ENCODE results near the gene ZDHHC14. TPM values are rescaled to one million over a fixed set of nuclear protein-coding genes. Genes with fewer than 3 reads are reported as not detected.
A peak's percentile ranks its signal among the peaks of the same experiment; 100 is the strongest.

Gene ZDHHC14
- total RNA-seq, 1 experiment from 2014 or later = 17.3 TPM

DNA sequence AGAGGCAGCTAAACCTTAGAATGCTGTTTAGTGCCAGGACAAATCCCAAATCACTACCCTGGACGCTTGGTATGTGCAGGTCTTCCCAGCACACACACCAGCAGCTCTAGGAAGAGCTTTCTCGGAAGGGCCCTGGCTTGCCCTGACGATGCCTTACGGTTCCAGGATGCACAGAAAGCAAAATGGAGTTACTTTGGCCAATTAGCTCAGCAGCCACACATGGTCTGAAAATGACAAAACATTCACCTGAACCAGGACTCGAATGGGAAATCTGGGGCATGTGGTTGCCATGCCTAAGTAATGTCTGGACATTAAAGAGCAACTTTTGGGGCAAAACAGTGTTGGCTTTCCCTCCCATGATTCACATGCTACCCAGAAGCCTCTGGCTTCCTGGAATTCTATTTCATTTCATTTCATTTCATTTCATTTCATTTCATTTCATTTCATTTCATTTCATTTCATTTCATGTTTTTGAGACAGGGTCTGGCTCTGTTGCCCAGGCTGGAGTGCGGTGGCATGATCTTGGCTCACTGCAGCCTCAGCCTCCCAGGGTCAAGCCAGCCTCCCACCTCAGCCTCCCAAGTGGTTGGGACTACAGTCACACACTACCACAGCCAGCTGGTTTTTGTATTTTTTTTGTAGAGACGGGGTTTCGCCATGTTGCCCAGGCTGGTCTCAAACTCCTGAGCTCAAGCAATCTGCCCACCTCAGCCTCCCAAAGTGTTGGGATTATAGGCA is 153.3 kb downstream of the ZDHHC14 start:
- intact Hi-C loops (cut with micrococcal nuclease; ENCODE audit: unreplicated experiment) = loop anchor here (10.0 kb wide), 1 partner anchor 130 kb away; no protein-coding TSS in a partner anchor
- CTCF ChIA-PET = interaction anchor here (0.7 to 1.7 kb wide), 2 partner anchors 45 to 110 kb away, joined by 3 read pairs; no protein-coding TSS in a partner anchor
- TF ChIP-seq, protein P1, sequence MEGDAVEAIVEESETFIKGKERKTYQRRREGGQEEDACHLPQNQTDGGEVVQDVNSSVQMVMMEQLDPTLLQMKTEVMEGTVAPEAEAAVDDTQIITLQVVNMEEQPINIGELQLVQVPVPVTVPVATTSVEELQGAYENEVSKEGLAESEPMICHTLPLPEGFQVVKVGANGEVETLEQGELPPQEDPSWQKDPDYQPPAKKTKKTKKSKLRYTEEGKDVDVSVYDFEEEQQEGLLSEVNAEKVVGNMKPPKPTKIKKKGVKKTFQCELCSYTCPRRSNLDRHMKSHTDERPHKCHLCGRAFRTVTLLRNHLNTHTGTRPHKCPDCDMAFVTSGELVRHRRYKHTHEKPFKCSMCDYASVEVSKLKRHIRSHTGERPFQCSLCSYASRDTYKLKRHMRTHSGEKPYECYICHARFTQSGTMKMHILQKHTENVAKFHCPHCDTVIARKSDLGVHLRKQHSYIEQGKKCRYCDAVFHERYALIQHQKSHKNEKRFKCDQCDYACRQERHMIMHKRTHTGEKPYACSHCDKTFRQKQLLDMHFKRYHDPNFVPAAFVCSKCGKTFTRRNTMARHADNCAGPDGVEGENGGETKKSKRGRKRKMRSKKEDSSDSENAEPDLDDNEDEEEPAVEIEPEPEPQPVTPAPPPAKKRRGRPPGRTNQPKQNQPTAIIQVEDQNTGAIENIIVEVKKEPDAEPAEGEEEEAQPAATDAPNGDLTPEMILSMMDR (IDR thresholded peaks at IDR 0.05; ENCODE audit: unreplicated experiment) = no peak

DNA sequence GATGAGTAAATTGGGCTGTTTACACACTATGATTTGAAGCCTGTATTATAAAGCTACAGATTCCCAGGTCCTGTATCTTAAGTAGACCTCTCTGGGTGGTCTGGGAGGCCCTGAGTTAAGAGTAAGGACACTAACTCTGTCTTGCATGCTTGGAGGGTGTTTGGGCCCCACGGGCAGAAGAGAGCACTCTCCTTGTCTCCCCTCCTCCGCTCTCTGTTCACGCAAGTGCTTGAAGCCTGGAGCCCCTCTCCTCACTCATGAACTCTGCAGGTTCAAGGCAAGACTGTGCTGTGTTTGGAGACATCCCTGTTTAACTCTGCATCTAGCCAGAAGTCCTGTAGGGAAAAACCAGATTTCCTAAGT is 154.0 kb downstream of the ZDHHC14 start:
- intact Hi-C loops (cut with micrococcal nuclease; ENCODE audit: unreplicated experiment) = loop anchor here (5.0 to 10.0 kb wide), 5 partner anchors 42 to 213 kb away; partner anchors contain the start of genes TMEM242 and ZDHHC14
- no peaks in the 10 kb centered on the region for H3K27me3 Mint-ChIP-seq (ENCODE audit: unreplicated experiment)
- no peaks in the 10 kb centered on the region for H3K9me3 Mint-ChIP-seq (ENCODE audit: low read depth, unreplicated experiment)
- H3K4me3 Mint-ChIP-seq (ENCODE audit: low read depth, unreplicated experiment) = peak overlapping the region; percentile 56
- DNase-seq = peak; percentile 6
- peak overlapping the region; percentile 100 for H3K27ac Mint-ChIP-seq (ENCODE audit: unreplicated experiment)
- TF ChIP-seq, protein P1 (IDR thresholded peaks at IDR 0.05; ENCODE audit: unreplicated experiment) = no peak
- no TSS peak for BruUV-seq (replicated peaks)
- peaks cover 66% of the 10 kb centered on the region for H3K4me1 Mint-ChIP-seq (ENCODE audit: low read depth, unreplicated experiment)
- CTCF ChIA-PET = interaction anchor here (0.7 kb wide), 1 partner anchor 45 kb away, joined by 3 read pairs; no protein-coding TSS in a partner anchor
- peaks cover 16% of the 10 kb centered on the region for H3K36me3 Mint-ChIP-seq (ENCODE audit: insufficient read depth, unreplicated experiment)

More for the DNA sequence above, 153.3 kb downstream of the ZDHHC14 start:
- Mint-ChIP-seq H3K4me1 (ENCODE audit: low read depth, unreplicated experiment) (peaks cover 59% of the 10 kb centered on the region), H3K4me3 (ENCODE audit: low read depth, unreplicated experiment) (no peak overlapping the region), H3K36me3 (ENCODE audit: insufficient read depth, unreplicated experiment) (peaks cover 16% of the 10 kb centered on the region), H3K27ac (ENCODE audit: unreplicated experiment) (peak overlapping the region; percentile 100), H3K27me3 (ENCODE audit: unreplicated experiment) (no peaks in the 10 kb centered on the region), H3K9me3 (ENCODE audit: low read depth, unreplicated experiment) (no peaks in the 10 kb centered on the region)
- BruUV-seq (replicated peaks) = no TSS peak
- DNase-seq = no peak

DNA sequence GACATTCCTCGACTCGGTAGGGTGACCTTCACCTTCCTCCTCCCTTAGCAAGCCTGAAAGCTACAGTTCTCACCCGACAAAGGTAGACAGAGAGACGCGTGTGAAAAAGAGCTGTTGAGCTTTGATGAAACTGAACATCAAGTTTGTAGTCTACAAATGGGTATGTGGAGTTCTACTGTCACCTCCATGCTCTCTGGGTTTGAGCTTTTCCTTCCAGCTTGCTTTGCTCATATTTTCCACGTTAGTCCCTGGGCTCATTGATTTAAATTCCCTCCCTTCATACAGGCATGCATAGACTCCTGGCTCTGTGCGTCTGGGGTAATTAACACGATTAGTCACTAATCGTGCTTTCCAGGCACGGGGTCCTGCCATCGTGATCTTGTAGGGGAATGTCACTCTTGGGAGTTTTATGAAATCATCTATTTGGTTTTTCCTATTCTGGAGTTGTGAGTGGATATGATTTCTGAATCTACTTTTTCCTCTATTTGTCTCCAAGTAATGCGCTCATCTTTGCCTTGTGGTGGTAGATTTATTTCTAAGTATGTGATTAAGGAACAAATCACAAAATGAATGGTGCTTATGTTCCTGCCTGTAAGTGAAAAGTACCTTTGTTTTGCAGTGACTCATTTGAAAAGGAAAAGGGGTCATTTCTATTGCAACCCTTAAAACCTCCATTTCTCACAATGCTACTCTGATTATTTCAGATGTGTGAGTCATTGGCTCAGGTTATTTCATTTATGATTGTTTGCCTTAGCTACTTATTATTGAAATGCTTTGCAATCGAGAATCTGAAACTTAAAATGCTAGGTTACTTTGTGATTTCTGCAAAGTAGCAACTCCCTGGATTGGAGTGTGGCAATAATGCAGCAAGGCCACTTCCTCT is 154.6 kb downstream of the ZDHHC14 start:
- TF ChIP-seq, protein P1 (IDR thresholded peaks at IDR 0.05; ENCODE audit: unreplicated experiment) = no peak
- Mint-ChIP-seq H3K27me3 (ENCODE audit: unreplicated experiment) (no peaks in the 10 kb centered on the region), H3K9me3 (ENCODE audit: low read depth, unreplicated experiment) (no peaks in the 10 kb centered on the region), H3K4me3 (ENCODE audit: low read depth, unreplicated experiment) (peak overlapping the region; percentile 56), H3K36me3 (ENCODE audit: insufficient read depth, unreplicated experiment) (peaks cover 16% of the 10 kb centered on the region), H3K27ac (ENCODE audit: unreplicated experiment) (peak overlapping the region; percentile 100), H3K4me1 (ENCODE audit: low read depth, unreplicated experiment) (peaks cover 64% of the 10 kb centered on the region)
- intact Hi-C loops (cut with micrococcal nuclease; ENCODE audit: unreplicated experiment) = loop anchor here (5.0 to 10.0 kb wide), 5 partner anchors 42 to 213 kb away; partner anchors contain the start of genes TMEM242 and ZDHHC14
- BruUV-seq (replicated peaks) = no TSS peak
- CTCF ChIA-PET = interaction anchor here (1.0 kb wide), 1 partner anchor 79 kb away, joined by 3 read pairs; no protein-coding TSS in a partner anchor
- peak; percentile 36 for DNase-seq

DNA sequence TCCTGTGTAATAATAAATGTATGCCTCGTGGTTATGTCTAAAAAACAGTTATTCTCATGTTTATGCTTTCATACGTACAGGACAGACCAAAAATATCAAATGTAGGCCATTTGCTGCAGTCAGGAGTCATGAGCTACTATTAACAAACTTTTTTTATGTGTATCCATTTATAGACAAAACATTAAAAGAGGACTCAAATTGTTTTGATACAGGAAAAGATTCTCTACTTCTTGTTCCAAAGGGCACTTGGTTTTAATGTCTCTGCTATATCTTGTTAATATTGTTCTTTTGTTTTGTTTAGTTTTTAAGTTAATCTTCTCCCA is 155.2 kb downstream of the ZDHHC14 start:
- TF ChIP-seq, protein P1 (IDR thresholded peaks at IDR 0.05; ENCODE audit: unreplicated experiment) = no peak
- intact Hi-C loops (cut with micrococcal nuclease; ENCODE audit: unreplicated experiment) = loop anchor here (5.0 to 10.0 kb wide), 5 partner anchors 41 to 214 kb away; partner anchors contain the start of genes TMEM242 and ZDHHC14
- peaks cover 58% of the 10 kb centered on the region for H3K4me1 Mint-ChIP-seq (ENCODE audit: low read depth, unreplicated experiment)
- peak overlapping the region; percentile 56 for H3K4me3 Mint-ChIP-seq (ENCODE audit: low read depth, unreplicated experiment)
- no peaks in the 10 kb centered on the region for H3K27me3 Mint-ChIP-seq (ENCODE audit: unreplicated experiment)
- CTCF ChIA-PET = interaction anchor here (1.0 kb wide), 1 partner anchor 78 kb away, joined by 3 read pairs; no protein-coding TSS in a partner anchor
- TSS peak; percentile 73 for BruUV-seq (replicated peaks)
- no peaks in the 10 kb centered on the region for H3K9me3 Mint-ChIP-seq (ENCODE audit: low read depth, unreplicated experiment)
- H3K36me3 Mint-ChIP-seq (ENCODE audit: insufficient read depth, unreplicated experiment) = peaks cover 16% of the 10 kb centered on the region
- H3K27ac Mint-ChIP-seq (ENCODE audit: unreplicated experiment) = peak overlapping the region; percentile 100
- DNase-seq = no peak

Measured in Calu3 (cell line).